ENCODE data around the gene MEG3.

Gene MEG3

DNA sequence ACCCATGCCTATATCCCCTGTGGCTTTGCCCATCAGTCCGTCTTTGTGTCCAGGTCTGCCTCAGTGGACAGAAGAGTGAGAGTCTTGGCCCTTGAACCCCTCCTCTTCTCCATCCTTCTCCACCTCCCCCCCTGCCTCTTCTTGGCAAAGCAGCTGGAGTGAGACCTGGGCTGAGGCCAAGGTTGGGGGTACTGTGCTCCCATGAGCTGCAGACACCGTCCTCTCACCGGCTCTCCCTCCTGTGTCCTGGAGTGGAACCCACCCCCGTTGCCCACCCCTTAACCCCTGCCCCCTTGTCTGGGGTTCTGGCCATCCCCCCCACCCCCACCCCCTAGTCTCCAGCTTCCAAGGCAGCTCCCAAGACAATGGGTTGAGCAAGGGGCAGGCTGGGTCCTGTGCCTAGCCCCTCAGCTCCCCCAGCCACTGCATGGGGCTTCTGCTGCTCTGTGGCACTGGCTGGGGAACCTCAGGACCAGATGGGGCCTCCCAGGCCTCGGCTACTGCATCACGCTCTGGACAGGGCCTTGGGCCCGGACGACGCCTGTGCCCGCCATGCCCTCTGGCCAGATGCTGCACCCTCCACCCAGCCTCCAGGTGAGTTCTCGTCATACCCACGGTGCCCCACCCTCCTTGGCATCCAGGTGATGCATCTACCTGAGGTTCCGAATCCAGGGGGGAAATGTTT, 41.9 kb downstream of the MEG3 start:
- no peaks in the 10 kb centered on the region for H3K79me2 ChIP-seq (ENCODE audit: insufficient read depth, low read length)
- H3K36me3 ChIP-seq (ENCODE audit: low read length), result no peaks in the 10 kb centered on the region
- H2AFZ ChIP-seq (ENCODE audit: low read depth, low read length, severe bottlenecking), result no peak overlapping the region
- no peak overlapping the region for H3K27ac ChIP-seq (ENCODE audit: low read depth, low read length)
- H3K4me3 ChIP-seq (ENCODE audit: insufficient read depth, low read length, poor library complexity, severe bottlenecking), result no peak overlapping the region
- H4K20me1 ChIP-seq (ENCODE audit: low read depth, low read length), result no peaks in the 10 kb centered on the region
- no peaks in the 10 kb centered on the region for H3K27me3 ChIP-seq (ENCODE audit: low read length)
- H3K4me2 ChIP-seq (ENCODE audit: low read depth, low read length, poor library complexity, severe bottlenecking), result no peak overlapping the region
- H3K9me2 ChIP-seq (replicated peaks; ENCODE audit: insufficient read depth, low read length), result no peaks in the 10 kb centered on the region
- H3K9ac ChIP-seq (ENCODE audit: low read length), result no peak overlapping the region
- H3K9me3 ChIP-seq (ENCODE audit: insufficient read depth, low read length), result no peaks in the 10 kb centered on the region
- H3F3A ChIP-seq (ENCODE audit: insufficient read depth), result no peaks in the 10 kb centered on the region
- TF ChIP-seq, protein P1, sequence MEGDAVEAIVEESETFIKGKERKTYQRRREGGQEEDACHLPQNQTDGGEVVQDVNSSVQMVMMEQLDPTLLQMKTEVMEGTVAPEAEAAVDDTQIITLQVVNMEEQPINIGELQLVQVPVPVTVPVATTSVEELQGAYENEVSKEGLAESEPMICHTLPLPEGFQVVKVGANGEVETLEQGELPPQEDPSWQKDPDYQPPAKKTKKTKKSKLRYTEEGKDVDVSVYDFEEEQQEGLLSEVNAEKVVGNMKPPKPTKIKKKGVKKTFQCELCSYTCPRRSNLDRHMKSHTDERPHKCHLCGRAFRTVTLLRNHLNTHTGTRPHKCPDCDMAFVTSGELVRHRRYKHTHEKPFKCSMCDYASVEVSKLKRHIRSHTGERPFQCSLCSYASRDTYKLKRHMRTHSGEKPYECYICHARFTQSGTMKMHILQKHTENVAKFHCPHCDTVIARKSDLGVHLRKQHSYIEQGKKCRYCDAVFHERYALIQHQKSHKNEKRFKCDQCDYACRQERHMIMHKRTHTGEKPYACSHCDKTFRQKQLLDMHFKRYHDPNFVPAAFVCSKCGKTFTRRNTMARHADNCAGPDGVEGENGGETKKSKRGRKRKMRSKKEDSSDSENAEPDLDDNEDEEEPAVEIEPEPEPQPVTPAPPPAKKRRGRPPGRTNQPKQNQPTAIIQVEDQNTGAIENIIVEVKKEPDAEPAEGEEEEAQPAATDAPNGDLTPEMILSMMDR (IDR thresholded peaks at IDR 0.05; ENCODE audit: insufficient read depth, low read length, poor library complexity, severe bottlenecking), result no peak
- TF ChIP-seq EZH2phosphoT487 (conservative IDR thresholded peaks at IDR 0.05; ENCODE audit: low read length), result no peak

DNA sequence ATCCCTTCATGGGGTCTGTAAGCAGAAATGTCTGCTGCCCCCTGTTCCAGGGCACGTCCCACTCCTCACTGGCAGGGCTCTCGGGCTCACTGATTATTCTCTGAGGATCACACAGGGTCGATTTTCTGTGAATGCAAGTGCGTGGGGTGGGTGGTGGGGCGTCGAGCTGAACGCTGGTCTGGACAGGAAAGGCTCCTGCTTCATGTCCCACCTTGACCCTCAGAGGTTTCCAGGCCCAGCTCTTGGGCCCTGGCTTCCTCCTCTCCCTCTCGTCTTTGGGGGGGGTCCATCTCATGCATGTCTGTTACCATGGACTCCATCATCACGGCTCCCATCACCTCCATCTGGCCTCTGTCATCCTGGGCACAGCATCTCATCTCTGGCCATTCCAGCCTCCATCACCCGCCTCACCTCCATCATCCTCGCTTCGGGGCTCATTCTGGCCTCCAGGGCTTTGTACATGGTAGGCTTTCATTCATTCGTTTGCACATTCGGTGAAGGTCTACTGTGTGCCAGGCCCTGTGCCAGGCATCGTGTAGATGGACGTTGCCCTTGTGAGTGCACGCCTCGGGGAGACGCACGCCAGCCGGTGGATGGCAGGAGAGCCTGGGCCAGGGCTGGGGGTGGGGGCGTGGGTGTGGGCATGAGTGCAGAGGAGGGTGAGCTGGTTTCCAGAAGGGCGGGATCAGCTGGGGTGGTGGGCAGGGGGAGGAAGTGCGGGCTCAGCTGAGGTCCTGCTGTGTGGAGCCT, 42.9 kb downstream of the MEG3 start:
- Histone ChIP-seq H3K27me3 (ENCODE audit: low read length) (no peaks in the 10 kb centered on the region), H3K27ac (ENCODE audit: low read depth, low read length) (no peak overlapping the region), H3K4me2 (ENCODE audit: low read depth, low read length, poor library complexity, severe bottlenecking) (no peak overlapping the region), H3K79me2 (ENCODE audit: insufficient read depth, low read length) (no peaks in the 10 kb centered on the region), H4K20me1 (ENCODE audit: low read depth, low read length) (no peaks in the 10 kb centered on the region), H3F3A (ENCODE audit: insufficient read depth) (no peaks in the 10 kb centered on the region), H3K9me3 (ENCODE audit: insufficient read depth, low read length) (no peaks in the 10 kb centered on the region), H3K9me2 (replicated peaks; ENCODE audit: insufficient read depth, low read length) (no peaks in the 10 kb centered on the region), H3K36me3 (ENCODE audit: low read length) (no peaks in the 10 kb centered on the region), H3K9ac (ENCODE audit: low read length) (no peak overlapping the region), H3K4me3 (ENCODE audit: insufficient read depth, low read length, poor library complexity, severe bottlenecking) (no peak overlapping the region), H2AFZ (ENCODE audit: low read depth, low read length, severe bottlenecking) (no peak overlapping the region)
- TF ChIP-seq EZH2phosphoT487 (conservative IDR thresholded peaks at IDR 0.05; ENCODE audit: low read length), result no peak
- TF ChIP-seq, protein P1 (IDR thresholded peaks at IDR 0.05; ENCODE audit: insufficient read depth, low read length, poor library complexity, severe bottlenecking), result no peak

DNA sequence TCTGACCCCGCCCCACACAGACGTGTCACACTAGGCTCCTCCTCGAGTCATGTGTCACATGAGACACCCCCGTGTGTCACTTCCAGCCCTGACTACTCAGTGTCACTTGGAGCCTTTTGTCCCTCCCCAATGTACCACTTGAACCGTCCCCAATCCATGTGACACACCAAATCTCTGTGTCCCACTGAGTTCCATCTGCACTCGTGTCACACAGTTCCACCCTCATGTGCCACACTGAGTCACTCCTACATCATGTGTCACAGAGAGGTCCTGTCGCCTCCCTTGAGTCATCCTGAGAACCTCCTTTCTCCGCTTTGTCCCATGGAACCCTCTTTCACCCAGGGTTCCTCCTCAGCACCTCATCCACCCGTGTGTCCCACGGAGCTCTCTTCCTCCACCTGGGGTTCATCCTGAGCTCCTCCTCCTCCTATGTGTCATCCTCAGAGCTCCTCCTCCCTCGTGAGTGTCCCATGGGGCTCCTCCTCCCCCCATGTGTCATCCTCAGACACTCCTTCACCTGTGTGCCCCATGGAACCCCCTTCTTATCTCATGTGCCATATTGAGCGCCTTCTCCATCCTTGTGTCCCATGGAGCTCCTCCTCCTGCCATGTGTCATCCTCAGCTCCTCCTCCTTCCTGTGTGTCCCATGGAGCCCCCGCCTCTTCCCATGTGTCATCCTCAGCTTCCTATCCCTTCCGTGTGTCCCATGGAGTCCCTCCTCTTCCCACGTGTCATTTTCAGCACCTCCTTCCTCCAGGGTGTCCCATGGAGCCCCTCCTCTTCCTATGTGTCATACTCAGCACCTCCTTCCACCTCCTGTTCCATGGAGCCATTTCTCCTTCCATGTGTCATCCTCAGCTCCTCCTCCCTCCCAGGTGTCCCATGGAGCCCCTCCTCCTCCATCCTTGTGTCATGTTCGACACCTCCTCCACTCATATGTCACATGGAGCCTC, 45.6 kb downstream of the MEG3 start:
- Histone ChIP-seq H2AFZ (ENCODE audit: low read depth, low read length, severe bottlenecking) (no peak overlapping the region), H3F3A (ENCODE audit: insufficient read depth) (no peaks in the 10 kb centered on the region), H3K4me2 (ENCODE audit: low read depth, low read length, poor library complexity, severe bottlenecking) (no peak overlapping the region), H3K9me3 (ENCODE audit: insufficient read depth, low read length) (no peaks in the 10 kb centered on the region), H3K9ac (ENCODE audit: low read length) (no peak overlapping the region), H3K36me3 (ENCODE audit: low read length) (no peaks in the 10 kb centered on the region), H3K27me3 (ENCODE audit: low read length) (no peaks in the 10 kb centered on the region), H3K4me3 (ENCODE audit: insufficient read depth, low read length, poor library complexity, severe bottlenecking) (no peak overlapping the region), H3K27ac (ENCODE audit: low read depth, low read length) (no peak overlapping the region), H4K20me1 (ENCODE audit: low read depth, low read length) (no peaks in the 10 kb centered on the region), H3K79me2 (ENCODE audit: insufficient read depth, low read length) (no peaks in the 10 kb centered on the region), H3K9me2 (replicated peaks; ENCODE audit: insufficient read depth, low read length) (no peaks in the 10 kb centered on the region)
- TF ChIP-seq EZH2phosphoT487 (conservative IDR thresholded peaks at IDR 0.05; ENCODE audit: low read length), result no peak
- TF ChIP-seq, protein P1 (IDR thresholded peaks at IDR 0.05; ENCODE audit: insufficient read depth, low read length, poor library complexity, severe bottlenecking), result no peak
